ENCODE results near the gene SDS.

DNA sequence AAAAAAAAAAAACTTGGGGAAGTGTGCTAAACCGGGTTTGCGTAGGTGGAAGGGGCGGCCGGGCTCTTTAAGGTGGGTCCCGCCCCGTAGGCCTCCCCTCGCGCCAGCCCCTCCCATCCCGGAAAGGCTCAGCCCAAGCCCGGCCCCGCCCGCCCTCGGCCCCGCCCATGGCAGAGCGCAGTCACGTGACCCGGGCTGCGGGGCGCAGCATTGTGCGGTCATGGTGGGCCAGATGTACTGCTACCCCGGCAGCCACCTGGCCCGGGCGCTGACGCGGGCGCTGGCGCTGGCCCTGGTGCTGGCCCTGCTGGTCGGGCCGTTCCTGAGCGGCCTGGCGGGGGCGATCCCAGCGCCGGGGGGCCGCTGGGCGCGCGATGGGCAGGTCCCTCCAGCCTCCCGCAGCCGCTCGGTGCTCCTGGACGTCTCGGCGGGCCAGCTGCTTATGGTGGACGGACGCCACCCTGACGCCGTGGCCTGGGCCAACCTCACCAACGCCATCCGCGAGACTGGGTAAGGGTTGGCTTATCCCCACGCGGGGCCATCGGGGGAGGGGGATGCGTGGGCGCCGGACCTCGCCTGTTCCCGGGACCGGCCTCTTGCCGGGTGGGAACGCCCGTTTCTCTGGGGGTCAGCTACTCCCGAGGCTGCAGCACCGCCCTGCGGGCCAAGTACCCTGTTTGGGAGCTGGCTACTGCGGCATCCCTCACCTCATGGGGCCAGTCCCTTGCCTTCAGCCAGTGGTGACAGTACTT is 45.1 kb downstream of the SDS start, which contains the start of gene PLBD2:
- TF ChIP-seq, protein P1, sequence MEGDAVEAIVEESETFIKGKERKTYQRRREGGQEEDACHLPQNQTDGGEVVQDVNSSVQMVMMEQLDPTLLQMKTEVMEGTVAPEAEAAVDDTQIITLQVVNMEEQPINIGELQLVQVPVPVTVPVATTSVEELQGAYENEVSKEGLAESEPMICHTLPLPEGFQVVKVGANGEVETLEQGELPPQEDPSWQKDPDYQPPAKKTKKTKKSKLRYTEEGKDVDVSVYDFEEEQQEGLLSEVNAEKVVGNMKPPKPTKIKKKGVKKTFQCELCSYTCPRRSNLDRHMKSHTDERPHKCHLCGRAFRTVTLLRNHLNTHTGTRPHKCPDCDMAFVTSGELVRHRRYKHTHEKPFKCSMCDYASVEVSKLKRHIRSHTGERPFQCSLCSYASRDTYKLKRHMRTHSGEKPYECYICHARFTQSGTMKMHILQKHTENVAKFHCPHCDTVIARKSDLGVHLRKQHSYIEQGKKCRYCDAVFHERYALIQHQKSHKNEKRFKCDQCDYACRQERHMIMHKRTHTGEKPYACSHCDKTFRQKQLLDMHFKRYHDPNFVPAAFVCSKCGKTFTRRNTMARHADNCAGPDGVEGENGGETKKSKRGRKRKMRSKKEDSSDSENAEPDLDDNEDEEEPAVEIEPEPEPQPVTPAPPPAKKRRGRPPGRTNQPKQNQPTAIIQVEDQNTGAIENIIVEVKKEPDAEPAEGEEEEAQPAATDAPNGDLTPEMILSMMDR (conservative IDR thresholded peaks at IDR 0.05): no peak
- no peak for TF ChIP-seq EZH2 (IDR thresholded peaks at IDR 0.05; ENCODE audit: low read depth)

Data from PC-9 (cell line).